BJ (cell line): ENCODE results near the gene TMEM39A. TPM values are rescaled to one million over a fixed set of nuclear protein-coding genes. Genes with fewer than 3 reads are reported as not detected.

Experiments used
- CTCF ChIA-PET: fragments of 350-600 bp; formaldehyde crosslinking; extraction: SDS; loops from one replicate; lab custom pipeline; 2021; ENCODE audit warnings: antibody characterized with exemption, inconsistent platforms; lab: Yijun Ruan, JAX
- POLR2A ChIA-PET: fragments of 300-600 bp; sonication (Branson Sonifier 250); formaldehyde crosslinking; extraction: SDS; loops from one replicate; lab custom pipeline; 2021; ENCODE audit warnings: antibody characterized with exemption; lab: Charles Lee
- DNase-seq: peaks from one replicate; pipeline ENCODE4 v3.0.0-alpha.2; 2011; ENCODE audit warnings: low read depth
- H3K27me3 ChIP-seq: 2 replicates; pipeline ENCODE4 v1.6.0; 2011; ENCODE audit warnings: low read length; ENCODE audit not compliant: control insufficient read depth, insufficient read depth
- H3K36me3 ChIP-seq: 2 replicates; pipeline ENCODE4 v1.5.1; 2011; ENCODE audit warnings: low read length; ENCODE audit not compliant: control insufficient read depth, insufficient read depth
- H3K4me3 ChIP-seq: 2 replicates; pipeline ENCODE4 v1.5.1; 2011; ENCODE audit warnings: low read depth, mild to moderate bottlenecking, control low read depth, low read length
- CTCF ChIP-seq: IDR thresholded peaks from 2 replicates; pipeline ENCODE4 v1.5.1; 2011; ENCODE audit warnings: low read depth, mild to moderate bottlenecking, control low read depth, inconsistent platforms, low read length, moderate library complexity; ENCODE audit not compliant: insufficient read depth
- polyA plus RNA-seq: library from polyadenylated mRNA; depleted of rRNA; stranded (reverse); fragments of >200 nt; gene quantifications from 2 replicates; pipeline ENCODE4 v1.2.3, GENCODE V29; 2011

The TMEM39A gene
- polyA plus RNA-seq, 1 experiment: 34.4 TPM

DNA sequence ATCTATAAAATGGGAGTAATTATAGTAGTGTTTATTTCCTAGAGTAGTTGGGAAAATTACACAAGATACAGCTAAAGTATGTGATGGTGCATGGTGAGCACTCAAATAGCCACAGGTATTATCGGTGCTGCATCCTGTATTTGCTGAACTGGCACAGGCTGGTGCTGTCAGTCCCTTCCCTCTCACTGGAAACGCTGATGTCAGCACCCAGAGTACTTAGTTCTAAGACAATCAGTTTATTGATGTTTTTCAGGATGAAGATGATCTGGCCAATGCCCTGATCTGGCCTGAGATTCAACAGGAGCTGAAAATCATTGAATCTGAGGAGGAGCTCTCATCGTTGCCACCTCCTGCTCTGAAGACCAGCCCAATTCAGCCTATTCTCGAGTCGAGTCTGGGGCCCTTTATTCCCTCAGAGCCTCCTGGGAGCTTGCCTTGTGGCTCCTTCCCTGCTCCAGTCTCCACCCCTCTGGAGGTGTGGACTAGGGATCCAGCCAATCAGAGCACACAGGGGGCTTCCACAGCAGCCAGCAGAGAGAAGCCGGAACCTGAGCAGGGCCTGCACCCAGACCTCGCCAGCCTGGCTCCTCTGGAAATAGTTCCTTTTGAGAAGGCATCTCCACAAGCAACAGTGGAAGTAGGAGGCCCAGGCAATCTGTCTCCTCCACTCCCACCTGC lies 49.7 kb downstream of the TMEM39A start:
- Histone ChIP-seq H3K4me3 (no peak overlapping the region), H3K27me3 (no peaks in the 10 kb centered on the region), H3K36me3 (peaks cover 9% of the 10 kb centered on the region)
- no peak for DNase-seq
- no peak for TF ChIP-seq CTCF
- CTCF ChIA-PET: no interaction called here
- POLR2A ChIA-PET: no interaction called here

DNA sequence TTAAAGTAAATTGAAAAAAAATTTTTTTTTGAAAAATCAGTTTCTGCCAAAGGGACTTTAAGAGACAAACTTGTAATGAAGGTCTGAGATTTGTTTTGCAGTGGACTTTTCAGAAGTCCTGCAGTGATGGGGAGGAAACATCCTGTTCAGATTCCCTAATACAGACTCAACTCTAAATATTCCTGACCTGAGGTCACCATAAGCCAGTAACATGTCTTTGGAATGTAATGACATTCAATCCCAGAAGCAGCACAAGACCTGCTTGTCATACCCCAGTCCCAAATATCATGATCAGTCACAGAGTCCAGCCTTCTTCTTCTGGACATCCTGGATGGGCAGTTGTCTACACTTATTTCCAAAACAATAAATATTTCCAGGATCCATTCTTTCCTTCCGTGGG lies 53.6 kb downstream of the TMEM39A start:
- peaks cover 3% of the 10 kb centered on the region for H3K36me3 ChIP-seq
- ChIA-PET POLR2A (no interaction called here), CTCF (interaction anchor here (1.3 kb wide), 1 partner anchor 135 kb away, joined by 3 read pairs; no protein-coding TSS in a partner anchor)
- H3K27me3 ChIP-seq: no peaks in the 10 kb centered on the region
- H3K4me3 ChIP-seq: no peak overlapping the region
- no peak for DNase-seq
- no peak for TF ChIP-seq CTCF

DNA sequence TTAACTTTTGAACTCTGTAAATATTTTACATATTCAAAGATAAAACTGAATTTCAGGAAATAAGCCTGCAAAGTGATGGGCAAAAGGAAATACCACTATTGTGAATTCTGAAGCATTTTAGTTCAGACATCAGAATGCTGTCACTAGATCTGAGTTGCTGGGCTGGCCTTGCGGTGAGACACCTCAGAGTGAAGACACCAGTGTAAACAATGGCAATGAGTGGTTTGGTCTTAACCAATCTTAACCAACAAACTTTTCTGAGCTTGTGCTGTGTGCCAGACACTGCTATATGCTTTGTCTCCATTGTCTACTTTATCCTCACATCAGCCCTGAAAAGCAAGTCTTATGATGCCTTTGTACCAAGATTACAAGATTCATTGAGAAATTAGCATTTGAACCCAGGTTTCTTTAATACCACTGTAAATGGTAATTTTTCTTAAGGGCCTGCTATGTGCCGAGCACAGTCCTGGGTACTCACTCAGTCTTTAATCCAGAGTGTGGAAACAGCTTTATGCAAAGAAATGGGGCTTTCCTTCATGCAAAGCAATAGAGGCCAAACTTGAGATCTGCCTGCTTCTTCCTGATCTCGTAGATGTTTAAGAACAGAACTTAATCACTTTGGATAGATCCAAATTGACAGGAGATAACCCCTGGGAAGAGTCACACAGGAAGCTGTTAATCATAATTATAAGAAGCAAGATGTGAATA lies 55.0 kb downstream of the TMEM39A start:
- H3K4me3 ChIP-seq: no peak overlapping the region
- no peak for DNase-seq
- TF ChIP-seq CTCF: no peak
- no peaks in the 10 kb centered on the region for H3K27me3 ChIP-seq
- CTCF ChIA-PET: no interaction called here
- H3K36me3 ChIP-seq: no peaks in the 10 kb centered on the region; the same call in 1 of the 2 replicates
- POLR2A ChIA-PET: no interaction called here

- Histone ChIP-seq H3K4me3 (no peak overlapping the region), H3K36me3 (peaks cover 2% of the 10 kb centered on the region), H3K27me3 (no peaks in the 10 kb centered on the region)
- TF ChIP-seq CTCF: no peak
- ChIA-PET POLR2A (no interaction called here), CTCF (interaction anchor here (0.6 to 1.8 kb wide), 2 partner anchors 9 to 22 kb away, joined by 3 to 4 read pairs; no protein-coding TSS in a partner anchor)
- DNase-seq: no peak
Measured at GRCh38 chr3:119405315-119405714, 58.1 kb downstream of the TMEM39A start.

GRCh38 chr3:119403201-119403600 lies 60.2 kb downstream of the TMEM39A start:
- CTCF ChIA-PET: no interaction called here
- no peak for DNase-seq
- H3K36me3 ChIP-seq: peaks cover 2% of the 10 kb centered on the region
- TF ChIP-seq CTCF: no peak
- no peaks in the 10 kb centered on the region for H3K27me3 ChIP-seq
- H3K4me3 ChIP-seq: no peak overlapping the region
- POLR2A ChIA-PET: no interaction called here
